ENCODE measurements around the gene RPL4.

DNA sequence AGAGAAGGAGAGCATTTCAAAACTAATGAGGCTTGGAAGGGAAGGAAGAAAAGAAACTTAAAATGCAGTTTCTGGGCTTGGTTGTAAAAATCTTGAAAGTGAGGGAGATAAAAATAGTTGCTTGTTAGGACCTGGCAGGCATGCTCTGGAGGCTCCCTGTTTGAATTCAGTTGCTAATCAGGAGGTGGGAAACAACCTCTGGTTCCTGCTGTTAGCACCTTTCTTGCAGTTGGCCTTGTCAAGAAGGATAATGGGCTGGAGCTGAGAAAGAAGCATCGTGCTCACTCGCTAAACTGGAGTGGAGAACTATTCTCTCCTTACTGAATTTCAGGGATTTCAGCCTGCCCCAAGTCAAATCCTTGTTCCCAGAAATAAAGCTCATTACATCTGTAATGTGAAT lies 30.5 kb downstream of the RPL4 start:
- TF ChIP-seq, protein P1, sequence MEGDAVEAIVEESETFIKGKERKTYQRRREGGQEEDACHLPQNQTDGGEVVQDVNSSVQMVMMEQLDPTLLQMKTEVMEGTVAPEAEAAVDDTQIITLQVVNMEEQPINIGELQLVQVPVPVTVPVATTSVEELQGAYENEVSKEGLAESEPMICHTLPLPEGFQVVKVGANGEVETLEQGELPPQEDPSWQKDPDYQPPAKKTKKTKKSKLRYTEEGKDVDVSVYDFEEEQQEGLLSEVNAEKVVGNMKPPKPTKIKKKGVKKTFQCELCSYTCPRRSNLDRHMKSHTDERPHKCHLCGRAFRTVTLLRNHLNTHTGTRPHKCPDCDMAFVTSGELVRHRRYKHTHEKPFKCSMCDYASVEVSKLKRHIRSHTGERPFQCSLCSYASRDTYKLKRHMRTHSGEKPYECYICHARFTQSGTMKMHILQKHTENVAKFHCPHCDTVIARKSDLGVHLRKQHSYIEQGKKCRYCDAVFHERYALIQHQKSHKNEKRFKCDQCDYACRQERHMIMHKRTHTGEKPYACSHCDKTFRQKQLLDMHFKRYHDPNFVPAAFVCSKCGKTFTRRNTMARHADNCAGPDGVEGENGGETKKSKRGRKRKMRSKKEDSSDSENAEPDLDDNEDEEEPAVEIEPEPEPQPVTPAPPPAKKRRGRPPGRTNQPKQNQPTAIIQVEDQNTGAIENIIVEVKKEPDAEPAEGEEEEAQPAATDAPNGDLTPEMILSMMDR (IDR thresholded peaks at IDR 0.05), result no peak
- TF ChIP-seq NR3C1 (CRISPR knock-in tag; conservative IDR thresholded peaks at IDR 0.05; ENCODE audit: low read depth) (no peak), KAT7 (CRISPR knock-in tag; IDR thresholded peaks at IDR 0.05; ENCODE audit: borderline replicate concordance) (no peak), CREB1 (CRISPR knock-in tag; IDR thresholded peaks at IDR 0.05) (no peak)
- TF ChIP-seq, protein P2, sequence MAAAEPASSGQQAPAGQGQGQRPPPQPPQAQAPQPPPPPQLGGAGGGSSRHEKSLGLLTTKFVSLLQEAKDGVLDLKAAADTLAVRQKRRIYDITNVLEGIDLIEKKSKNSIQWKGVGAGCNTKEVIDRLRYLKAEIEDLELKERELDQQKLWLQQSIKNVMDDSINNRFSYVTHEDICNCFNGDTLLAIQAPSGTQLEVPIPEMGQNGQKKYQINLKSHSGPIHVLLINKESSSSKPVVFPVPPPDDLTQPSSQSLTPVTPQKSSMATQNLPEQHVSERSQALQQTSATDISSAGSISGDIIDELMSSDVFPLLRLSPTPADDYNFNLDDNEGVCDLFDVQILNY (CRISPR knock-in tag; IDR thresholded peaks at IDR 0.05), result no peak
